ENCODE measurements around the gene NXPE4.

The NXPE4 gene

GRCh38 chr11:114566276-114566675 is 29.3 kb downstream of the NXPE4 start:
- TF ChIP-seq CTCF (conservative IDR thresholded peaks at IDR 0.05; ENCODE audit: low read depth, low read length), result no peak
- no peak overlapping the region for H3K4me3 ChIP-seq (ENCODE audit: low read length)
- no peak for DNase-seq (ENCODE audit: low read depth)

GRCh38 chr11:114564831-114565230 is 30.8 kb downstream of the NXPE4 start:
- TF ChIP-seq CTCF (conservative IDR thresholded peaks at IDR 0.05; ENCODE audit: low read depth, low read length), result no peak
- DNase-seq (ENCODE audit: low read depth), result no peak
- H3K4me3 ChIP-seq (ENCODE audit: low read length), result no peak overlapping the region

- no peak for TF ChIP-seq CTCF (conservative IDR thresholded peaks at IDR 0.05; ENCODE audit: low read depth, low read length)
- H3K4me3 ChIP-seq (ENCODE audit: low read length), result no peak overlapping the region
- DNase-seq (ENCODE audit: low read depth), result no peak
Observed at GRCh38 chr11:114563077-114563476, 32.5 kb downstream of the NXPE4 start.

GRCh38 chr11:114562166-114562916 is 33.2 kb downstream of the NXPE4 start:
- no peak for TF ChIP-seq CTCF (conservative IDR thresholded peaks at IDR 0.05; ENCODE audit: low read depth, low read length)
- DNase-seq (ENCODE audit: low read depth), result no peak
- no peak overlapping the region for H3K4me3 ChIP-seq (ENCODE audit: low read length)

- H3K4me3 ChIP-seq (ENCODE audit: low read length), result no peak within 1 kb of the TSS
- DNase-seq (ENCODE audit: low read depth), result no peak
- no peak for TF ChIP-seq CTCF (conservative IDR thresholded peaks at IDR 0.05; ENCODE audit: low read depth, low read length)
Observed at GRCh38 chr11:114559425-114560310, 35.9 kb downstream of the NXPE4 start, which contains the start of gene NXPE1. NXPE1 (minus strand) TSS chr11:114559881; CDS start chr11:114551201, 8,680 bp downstream.

GRCh38 chr11:114556135-114556534 is 39.5 kb downstream of the NXPE4 start:
- H3K4me3 ChIP-seq (ENCODE audit: low read length), result no peak overlapping the region
- no peak for DNase-seq (ENCODE audit: low read depth)
- no peak for TF ChIP-seq CTCF (conservative IDR thresholded peaks at IDR 0.05; ENCODE audit: low read depth, low read length)

Data from retinal pigment epithelial cell (primary cell).